ENCODE results near the gene IL17RB. TPM values are rescaled to one million over a fixed set of nuclear protein-coding genes. Genes with fewer than 3 reads are reported as not detected.

The IL17RB gene
- total and polyA plus RNA-seq, 2 of the 4 experiments (the other 2 are of a cell fraction) = under 0.01 TPM; not detected in 1

GRCh38 chr3:53880396-53881345 lies 34.3 kb downstream of the IL17RB start (continued):
- TF ChIP-seq MXI1 (IDR thresholded peaks at IDR 0.05; ENCODE audit: borderline replicate concordance, low read depth, low read length) = no peak
- TF ChIP-seq CEBPB (IDR thresholded peaks at IDR 0.05; ENCODE audit: low read depth, low read length) = no peak
- no peak for TF ChIP-seq RAD21 (IDR thresholded peaks at IDR 0.05; ENCODE audit: low read length)

All from IMR-90 (cell line).